IMR-90 (cell line): Measurements from ENCODE around the gene DPF3. TPM values are rescaled to one million over a fixed set of nuclear protein-coding genes. Genes with fewer than 3 reads are reported as not detected.

Experiments used
- ATAC-seq: fragments of 200-7000 bp; cut with Tn5 transposase; 2 replicates; pipeline ENCODE4 v1.9.1; 2020; ENCODE audit warnings: low read depth, mild to moderate bottlenecking, moderate library complexity
- BruUV-seq: library from RNA; stranded (reverse); fragments of 400-500 nt; replicated peaks from 2 replicates; lab custom pipeline; 2021; lab: Mats Ljungman, UMichigan
- CTCF ChIA-PET: fragments of 300-600 bp; formaldehyde crosslinking; extraction: SDS; loops from one replicate; lab custom pipeline; 2021; ENCODE audit warnings: antibody characterized with exemption; lab: Yijun Ruan, JAX
- POLR2A ChIA-PET: fragments of 300-600 bp; sonication (Branson Sonifier 250); formaldehyde crosslinking; loops from one replicate; lab custom pipeline; 2022; ENCODE audit warnings: antibody characterized with exemption; ENCODE audit not compliant: unreplicated experiment; lab: Charles Lee
- DNase-seq: peaks from one replicate; pipeline ENCODE4 v3.0.0; 2013
- H2AFZ ChIP-seq: replicated peaks from 2 replicates; pipeline ENCODE3; 2013; ENCODE audit warnings: low read length, mild to moderate bottlenecking; ENCODE audit not compliant: poor library complexity
- H2AK5ac ChIP-seq: 2 replicates; pipeline ENCODE4 v1.6.1; 2013; ENCODE audit warnings: low read depth, low read length, inconsistent platforms
- H2AK9ac ChIP-seq: replicated peaks from 2 replicates; pipeline ENCODE3; 2013; ENCODE audit warnings: mild to moderate bottlenecking, low read depth, low read length, moderate library complexity; ENCODE audit not compliant: poor library complexity
- H2BK120ac ChIP-seq: 2 replicates; pipeline ENCODE4 v1.6.1; 2013; ENCODE audit warnings: low read depth, low read length, inconsistent platforms
- H2BK15ac ChIP-seq: 3 replicates; pipeline ENCODE4 v1.6.1; 2013; ENCODE audit warnings: low read depth, low read length, inconsistent platforms
- H2BK20ac ChIP-seq: 2 replicates; pipeline ENCODE4 v1.6.1; 2013; ENCODE audit warnings: low read depth, mild to moderate bottlenecking, inconsistent platforms, low read length, moderate library complexity
- H2BK5ac ChIP-seq: 2 replicates; pipeline ENCODE4 v1.6.1; 2013; ENCODE audit warnings: mild to moderate bottlenecking, low read depth, low read length, inconsistent platforms; ENCODE audit not compliant: poor library complexity, severe bottlenecking
- H3K14ac ChIP-seq: replicated peaks from 2 replicates; pipeline ENCODE4 v1.6.1; 2013; ENCODE audit warnings: low read depth, low read length, inconsistent platforms
- H3K18ac ChIP-seq: 2 replicates; pipeline ENCODE4 v1.6.1; 2013; ENCODE audit warnings: low read depth, low read length, control low read depth
- H3K23ac ChIP-seq: 2 replicates; pipeline ENCODE4 v1.6.1; 2013; ENCODE audit warnings: low read depth, low read length, inconsistent platforms
- H3K27ac ChIP-seq: 2 replicates; pipeline ENCODE4 v1.5.1; 2013; ENCODE audit warnings: mild to moderate bottlenecking, control low read depth, low read length; ENCODE audit not compliant: insufficient read depth
- H3K27me3 ChIP-seq: 2 replicates; pipeline ENCODE4 v1.6.1; 2013; ENCODE audit warnings: low read length; ENCODE audit not compliant: control insufficient read depth, insufficient read depth
- H3K36me3 ChIP-seq: 2 replicates; pipeline ENCODE4 v1.6.1; 2013; ENCODE audit warnings: low read length, mixed read lengths; ENCODE audit not compliant: control insufficient read depth, insufficient read depth
- H3K4ac ChIP-seq: 2 replicates; pipeline ENCODE4 v1.6.1; 2013; ENCODE audit warnings: low read depth, low read length, inconsistent platforms
- H3K4me1 ChIP-seq: 2 replicates; pipeline ENCODE4 v1.6.1; 2013; ENCODE audit warnings: low read length, mixed read lengths; ENCODE audit not compliant: control insufficient read depth, insufficient read depth
- H3K4me2 ChIP-seq: 2 replicates; pipeline ENCODE4 v1.6.1; 2013; ENCODE audit warnings: low read depth, mild to moderate bottlenecking, control low read depth, low read length, moderate library complexity
- H3K4me3 ChIP-seq: 2 replicates; pipeline ENCODE4 v1.5.1; 2013; ENCODE audit warnings: low read depth, mild to moderate bottlenecking, control low read depth, low read length, moderate library complexity; ENCODE audit not compliant: insufficient read depth
- H3K56ac ChIP-seq: 2 replicates; pipeline ENCODE4 v1.6.1; 2013; ENCODE audit warnings: low read length, inconsistent platforms; ENCODE audit not compliant: insufficient read depth; ENCODE audit errors: extremely low read depth
- H3K79me1 ChIP-seq, 2 experiments: 2 replicates each; pipeline ENCODE4 v1.6.1; 2013; ENCODE audit warnings: low read length in 2 of 2, inconsistent platforms in 1 of 2, low read depth in 1 of 2
- H3K9ac ChIP-seq: 2 replicates; pipeline ENCODE4 v1.6.1; 2013; ENCODE audit warnings: low read depth, low read length, control low read depth
- H3K9me1 ChIP-seq: 2 replicates; pipeline ENCODE4 v1.6.1; 2013; ENCODE audit warnings: low read length, inconsistent platforms; ENCODE audit not compliant: insufficient read depth
- H3K9me3 ChIP-seq: 2 replicates; pipeline ENCODE4 v1.6.1; 2013; ENCODE audit warnings: low read length; ENCODE audit not compliant: control insufficient read depth, insufficient read depth
- H4K20me1 ChIP-seq: 2 replicates; pipeline ENCODE4 v1.6.1; 2013; ENCODE audit warnings: low read length, inconsistent platforms; ENCODE audit not compliant: insufficient read depth
- H4K5ac ChIP-seq: 2 replicates; pipeline ENCODE4 v1.6.1; 2013; ENCODE audit warnings: mild to moderate bottlenecking, low read depth, low read length, control low read depth
- H4K8ac ChIP-seq, 2 experiments: 2 replicates each; pipeline ENCODE4 v1.6.1; 2013; ENCODE audit warnings: low read depth in 2 of 2, low read length in 2 of 2, control low read depth in 1 of 2, inconsistent platforms in 1 of 2
- H4K91ac ChIP-seq: 2 replicates; pipeline ENCODE4 v1.6.1; 2013; ENCODE audit warnings: low read depth, low read length, inconsistent platforms; ENCODE audit not compliant: insufficient read depth
- CEBPB ChIP-seq: IDR thresholded peaks from 2 replicates; pipeline ENCODE4 v1.6.1; 2012; ENCODE audit warnings: low read depth, low read length, improper control_type of control experiment
- CHD1 ChIP-seq: IDR thresholded peaks from 2 replicates; pipeline ENCODE4 v1.6.1; 2012; ENCODE audit warnings: low read depth, low read length, improper control_type of control experiment
- ELK1 ChIP-seq: fragments of 150-350 bp; IDR thresholded peaks from 2 replicates; pipeline ENCODE4 v1.6.1; 2016; ENCODE audit warnings: low read depth, mild to moderate bottlenecking, low read length, moderate library complexity, borderline replicate concordance
- FOS ChIP-seq: fragments of 150-350 bp; IDR thresholded peaks from 2 replicates; pipeline ENCODE4 v1.6.1; 2016; ENCODE audit warnings: low read depth, low read length
- MAZ ChIP-seq: IDR thresholded peaks from 2 replicates; pipeline ENCODE4 v1.6.1; 2012; ENCODE audit warnings: low read depth, mild to moderate bottlenecking, low read length, improper control_type of control experiment, moderate library complexity, borderline replicate concordance
- MXI1 ChIP-seq: IDR thresholded peaks from 2 replicates; pipeline ENCODE4 v1.6.1; 2012; ENCODE audit warnings: low read depth, mild to moderate bottlenecking, low read length, moderate library complexity, borderline replicate concordance
- NFE2L2 ChIP-seq: fragments of 150-350 bp; IDR thresholded peaks from 2 replicates; pipeline ENCODE4 v1.6.1; 2016; ENCODE audit warnings: low read depth, mild to moderate bottlenecking, low read length
- POLR2A ChIP-seq: IDR thresholded peaks from 2 replicates; pipeline ENCODE4 v1.6.1; 2012; ENCODE audit warnings: mild to moderate bottlenecking, low read depth, low read length
- RAD21 ChIP-seq: IDR thresholded peaks from 2 replicates; pipeline ENCODE4 v1.6.1; 2012; ENCODE audit warnings: low read length, improper control_type of control experiment
- RCOR1 ChIP-seq: IDR thresholded peaks from 2 replicates; pipeline ENCODE4 v1.6.1; 2012; ENCODE audit warnings: mild to moderate bottlenecking, low read length, improper control_type of control experiment; ENCODE audit not compliant: insufficient replicate concordance
- RFX5 ChIP-seq: IDR thresholded peaks from 2 replicates; pipeline ENCODE4 v1.8.0; 2012; ENCODE audit warnings: low read depth, mild to moderate bottlenecking, low read length, moderate library complexity
- SMC3 ChIP-seq: fragments of 150-350 bp; IDR thresholded peaks from 2 replicates; pipeline ENCODE4 v1.6.1; 2016; ENCODE audit warnings: low read depth, mild to moderate bottlenecking, antibody characterized with exemption, low read length, moderate library complexity
- USF2 ChIP-seq: fragments of 150-350 bp; IDR thresholded peaks from 2 replicates; pipeline ENCODE4 v1.6.1; 2017; ENCODE audit warnings: mild to moderate bottlenecking, antibody characterized with exemption, low read length, low read depth
- WGBS, 2 experiments: methylation state at CpG; one replicate each; pipeline versions ENCODE4 v1.1.5 to v1.1.7; 2013; ENCODE audit warnings: missing lambda C conversion rate in 2 of 2; ENCODE audit not compliant: insufficient read length in 1 of 2; ENCODE audit errors: extremely low coverage in 2 of 2; 5-methylcytosine and 5-hydroxymethylcytosine counted together
- dilution Hi-C: fragments of 300-500 bp; cut with HindIII; formaldehyde crosslinking; loops from one replicate; pipeline ENCODE4 v1.14.3; 2018; ENCODE audit warnings: low sequenced_read_pairs; ENCODE audit not compliant: unreplicated experiment
- in situ Hi-C: fragments of 300-500 bp; cut with MboI; formaldehyde crosslinking; loops from 3 replicates; pipeline ENCODE4 v1.14.3; 2019; ENCODE audit warnings: low sequenced_read_pairs, inconsistent platforms, mixed read lengths
- intact Hi-C: fragments of 100-400 bp; cut with micrococcal nuclease; formaldehyde crosslinking; loops from 2 replicates; pipeline ENCODE4 v1.10.0; 2022
- polyA plus RNA-seq, 3 experiments: library from polyadenylated mRNA; depleted of rRNA; stranded (reverse); fragments of >200 nt; gene quantifications; 2 replicates each; pipeline ENCODE4 v1.2.3, GENCODE V29; 2012; ENCODE audit warnings: low replicate concordance in 1 of 3
- total RNA-seq: library from RNA; depleted of rRNA; stranded (reverse); fragments of >200 nt; gene quantifications from 2 replicates; pipeline ENCODE4 v1.2.3, GENCODE V29; 2012
- TF ChIP-seq, protein P1 (sequence below): conservative IDR thresholded peaks from 2 replicates; pipeline ENCODE4 v1.5.1; 2012; ENCODE audit warnings: mild to moderate bottlenecking, low read depth, low read length, improper control_type of control experiment

The DPF3 gene
- total and polyA plus RNA-seq, 2 of the 4 experiments (the other 2 are of a cell fraction), result 30.5 to 32.8 TPM

DNA sequence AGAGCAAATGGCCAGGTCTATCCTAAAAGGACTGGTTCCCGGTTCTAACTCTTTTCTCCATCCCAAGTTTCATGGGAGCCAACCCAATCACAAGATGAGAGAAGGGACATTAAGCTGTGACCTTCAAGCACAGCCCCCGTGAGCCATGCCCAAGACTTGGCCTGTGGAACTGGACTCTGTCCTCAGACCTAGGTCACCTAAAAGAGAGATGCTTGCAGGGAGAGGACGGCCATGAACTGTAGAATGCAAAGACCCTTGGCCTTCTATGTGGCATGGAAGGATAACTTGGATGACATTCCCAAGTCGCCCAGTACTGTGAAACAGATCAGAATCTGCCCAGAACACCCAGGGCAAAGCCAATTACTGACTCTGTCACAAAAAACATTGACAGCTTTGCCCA is 263.5 kb downstream of the DPF3 start:
- no peak overlapping the region for H3K9ac ChIP-seq
- DNase-seq (no peak), ATAC-seq (no peak)
- no peak overlapping the region for H3K23ac ChIP-seq
- H3K9me1 ChIP-seq, result peaks cover 4% of the 10 kb centered on the region
- no peaks in the 10 kb centered on the region for H3K36me3 ChIP-seq
- no peaks in the 10 kb centered on the region for H4K20me1 ChIP-seq
- peaks cover 0 to 5% of the 10 kb centered on the region in 2 experiments; a peak in 2 of 4 replicates for H3K79me1 ChIP-seq
- no peak overlapping the region for H3K14ac ChIP-seq
- H3K4me2 ChIP-seq, result no peak overlapping the region
- dilution Hi-C loops, result no loop called here
- H2BK120ac ChIP-seq, result peak overlapping the region; percentile 52
- TF ChIP-seq POLR2A, result no peak
- TF ChIP-seq SMC3, result no peak
- TF ChIP-seq CHD1, result no peak
- TF ChIP-seq RCOR1, result no peak
- TF ChIP-seq MXI1, result no peak
- TF ChIP-seq, protein P1, sequence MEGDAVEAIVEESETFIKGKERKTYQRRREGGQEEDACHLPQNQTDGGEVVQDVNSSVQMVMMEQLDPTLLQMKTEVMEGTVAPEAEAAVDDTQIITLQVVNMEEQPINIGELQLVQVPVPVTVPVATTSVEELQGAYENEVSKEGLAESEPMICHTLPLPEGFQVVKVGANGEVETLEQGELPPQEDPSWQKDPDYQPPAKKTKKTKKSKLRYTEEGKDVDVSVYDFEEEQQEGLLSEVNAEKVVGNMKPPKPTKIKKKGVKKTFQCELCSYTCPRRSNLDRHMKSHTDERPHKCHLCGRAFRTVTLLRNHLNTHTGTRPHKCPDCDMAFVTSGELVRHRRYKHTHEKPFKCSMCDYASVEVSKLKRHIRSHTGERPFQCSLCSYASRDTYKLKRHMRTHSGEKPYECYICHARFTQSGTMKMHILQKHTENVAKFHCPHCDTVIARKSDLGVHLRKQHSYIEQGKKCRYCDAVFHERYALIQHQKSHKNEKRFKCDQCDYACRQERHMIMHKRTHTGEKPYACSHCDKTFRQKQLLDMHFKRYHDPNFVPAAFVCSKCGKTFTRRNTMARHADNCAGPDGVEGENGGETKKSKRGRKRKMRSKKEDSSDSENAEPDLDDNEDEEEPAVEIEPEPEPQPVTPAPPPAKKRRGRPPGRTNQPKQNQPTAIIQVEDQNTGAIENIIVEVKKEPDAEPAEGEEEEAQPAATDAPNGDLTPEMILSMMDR, result no peak
- no peak for TF ChIP-seq MAZ
- no peak for TF ChIP-seq RFX5
- no peak for TF ChIP-seq NFE2L2
- no peak for TF ChIP-seq RAD21
- TF ChIP-seq FOS, result no peak
- no peak for TF ChIP-seq USF2
- TF ChIP-seq ELK1, result no peak
- TF ChIP-seq CEBPB, result no peak
- no peak overlapping the region for H2BK5ac ChIP-seq
- H2BK15ac ChIP-seq, result 0 out of 3 replicates have a peak overlapping the region, but pooled peaks have one; percentile 34
- intact Hi-C loops, result no loop called here
- POLR2A ChIA-PET, result no interaction called here
- peak overlapping the region; percentile 40 for H2AK9ac ChIP-seq
- no peak overlapping the region; the same call in 1 of the 2 replicates for H2BK20ac ChIP-seq
- no peak overlapping the region for H3K56ac ChIP-seq
- no peak overlapping the region for H2AFZ ChIP-seq
- no peaks in the 10 kb centered on the region for H3K27me3 ChIP-seq
- CTCF ChIA-PET, result no interaction called here
- WGBS, 2 experiments, result no CpG with 5 or more reads among the region's 4 CpGs
- H3K4me1 ChIP-seq, result peaks cover 10% of the 10 kb centered on the region
- BruUV-seq, result no TSS peak
- in situ Hi-C loops, result no loop called here
- no peak overlapping the region for H4K5ac ChIP-seq
- H3K9me3 ChIP-seq, result 0 out of 2 replicates have a peak, but pooled peaks cover 2% of the 10 kb centered on the region
- no peak overlapping the region for H4K8ac ChIP-seq
- H2AK5ac ChIP-seq, result peak overlapping the region; percentile 49; the same call in 1 of the 2 replicates
- no peak overlapping the region for H3K18ac ChIP-seq
- no peak overlapping the region for H3K27ac ChIP-seq
- peak overlapping the region; percentile 19; the same call in 1 of the 2 replicates for H4K91ac ChIP-seq
- H3K4ac ChIP-seq, result no peak overlapping the region
- no peak overlapping the region for H3K4me3 ChIP-seq
